ENCODE data around the gene MRPS11.

- TF ChIP-seq SRF (IDR thresholded peaks at IDR 0.05; ENCODE audit: low read depth) (no peak), ELF1 (IDR thresholded peaks at IDR 0.05; ENCODE audit: borderline replicate concordance, low read depth) (no peak), CTCF (IDR thresholded peaks at IDR 0.05 in 2 of 3, conservative IDR thresholded peaks at IDR 0.05 in 1 of 3; ENCODE audit: borderline replicate concordance in 1 of 3, insufficient read depth in 1 of 3, low read depth in 2 of 3, low read length in 2 of 3) (no peak), EZH2 (IDR thresholded peaks at IDR 0.05) (no peak), RAD21 (IDR thresholded peaks at IDR 0.05; ENCODE audit: low read depth) (no peak), EZH2phosphoT487 (IDR thresholded peaks at IDR 0.05; ENCODE audit: borderline replicate concordance) (no peak), POLR2A (IDR thresholded peaks at IDR 0.05; ENCODE audit: borderline replicate concordance, extremely low read depth, insufficient read depth, insufficient read length) (no peak), POLR2AphosphoS5 (IDR thresholded peaks at IDR 0.05; ENCODE audit: low read depth, low read length) (no peak), JUND (IDR thresholded peaks at IDR 0.05) (no peak), ZBTB33 (IDR thresholded peaks at IDR 0.05; ENCODE audit: extremely low read depth, insufficient replicate concordance, low read length) (no peak), SIN3A (IDR thresholded peaks at IDR 0.05; ENCODE audit: low read depth) (no peak)
These were observed 1.8 kb upstream of the MRPS11 start for GRCh38 chr15:88465633-88466224.

All from HCT116 (cell line).